Effector CD4-positive, alpha-beta T cell (primary cell): ENCODE data around the gene STX3.
"Not testable (repeated sequence)": the region's sequence is repeated elsewhere in the genome, so short reads cannot be mapped to it uniquely, and the experiment has no call there.

Experiments used
- DNase-seq: peaks from one replicate; pipeline ENCODE4 v3.0.0-alpha.2; 2020

Gene STX3

DNA sequence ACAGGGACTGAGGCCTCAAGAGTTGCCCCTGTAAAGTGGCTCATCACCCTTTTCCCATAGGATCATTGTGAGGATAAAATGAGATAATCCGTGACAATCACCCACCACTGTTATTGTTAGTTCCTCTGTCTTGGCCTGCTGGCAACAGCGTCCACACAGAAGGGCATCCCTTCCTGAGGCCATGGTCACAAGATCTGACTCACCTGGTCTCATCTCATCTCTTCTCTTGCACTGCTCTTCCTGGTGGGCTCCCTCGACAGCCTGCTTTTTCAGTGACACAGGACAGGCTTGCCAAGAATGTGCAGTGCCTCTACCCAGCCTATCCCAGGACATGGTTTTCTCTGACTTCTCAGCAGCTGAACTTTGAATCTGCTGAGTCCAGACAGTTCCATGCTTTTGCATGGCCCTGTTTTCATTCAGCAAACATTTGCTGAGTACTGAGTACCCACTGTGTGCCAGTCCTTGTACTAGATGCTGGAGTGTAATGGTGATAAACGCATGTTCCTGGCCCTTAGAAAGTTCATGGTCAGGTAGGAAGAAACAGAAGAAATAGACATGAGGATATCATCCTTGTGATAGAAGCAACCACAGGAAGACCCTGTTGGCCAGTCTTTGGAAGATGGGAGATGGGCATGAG lies 3.3 kb downstream of the STX3 start:
- DNase-seq, result no peak

DNA sequence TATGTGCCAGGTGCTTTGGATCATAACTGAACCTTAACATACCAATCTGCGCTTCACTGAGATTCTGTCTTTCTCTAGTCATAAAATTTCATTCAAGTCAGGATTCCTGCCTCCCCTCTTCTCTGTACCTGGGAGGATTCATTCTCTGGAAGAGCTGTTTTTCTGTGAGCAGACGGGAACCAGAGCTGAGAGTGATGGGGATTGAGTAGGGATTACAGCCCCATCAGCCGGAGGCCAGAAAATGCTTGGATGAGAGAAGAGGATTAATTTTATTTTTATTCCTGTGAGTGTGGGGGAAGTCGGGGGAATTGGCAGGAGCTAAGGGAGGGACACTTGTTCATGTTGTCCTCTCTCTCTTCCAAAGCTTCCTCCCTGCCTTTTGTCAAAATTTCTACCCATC lies 4.7 kb downstream of the STX3 start:
- no peak for DNase-seq

DNA sequence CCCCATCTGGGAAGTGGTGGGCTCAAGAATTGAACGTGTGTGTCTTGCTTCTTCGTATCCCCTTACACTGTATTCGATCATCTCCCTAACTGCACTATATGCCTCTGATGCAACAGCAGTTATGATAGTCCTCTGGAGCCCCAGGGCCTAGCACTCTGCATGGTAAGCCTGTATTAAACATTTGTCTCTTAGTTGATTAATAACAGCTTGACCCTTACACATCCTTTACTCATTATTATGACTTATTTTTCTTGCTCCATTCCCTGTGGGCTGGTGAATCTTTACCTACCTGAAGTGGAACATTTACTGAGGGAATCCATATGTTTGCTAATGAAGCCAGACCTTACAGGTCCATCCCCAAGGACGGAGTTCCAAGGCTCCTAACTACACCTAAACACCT lies 5.6 kb downstream of the STX3 start:
- no peak for DNase-seq

- no peak for DNase-seq
Measured at GRCh38 chr11:59761993-59762392, 6.8 kb downstream of the STX3 start.

GRCh38 chr11:59765068-59765735 lies 10.0 kb downstream of the STX3 start:
- DNase-seq, result no peak

- no peak for DNase-seq
Measured at GRCh38 chr11:59766542-59767224, 11.5 kb downstream of the STX3 start.

DNA sequence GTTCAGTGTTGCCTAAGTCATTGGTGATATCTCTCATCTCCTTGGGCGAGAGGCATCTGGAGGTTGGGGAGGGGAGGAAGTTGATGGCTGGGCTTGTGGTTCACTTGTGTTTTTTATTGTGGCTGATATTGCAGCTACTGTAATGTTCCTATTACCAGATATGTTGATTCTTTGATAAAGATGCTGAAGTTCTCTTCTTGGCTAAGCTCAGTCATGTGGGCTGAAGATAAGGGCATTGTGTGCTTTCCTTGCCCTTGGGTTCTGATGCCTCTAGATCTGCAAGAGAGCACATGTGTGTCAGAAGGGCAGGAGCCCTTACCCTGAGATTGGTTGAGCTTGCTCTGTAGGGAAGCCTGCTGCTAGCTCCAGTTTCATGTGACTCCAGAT lies 12.0 kb downstream of the STX3 start:
- no peak for DNase-seq

- no peak for DNase-seq
Measured at GRCh38 chr11:59769111-59769510, 13.9 kb downstream of the STX3 start.

DNA sequence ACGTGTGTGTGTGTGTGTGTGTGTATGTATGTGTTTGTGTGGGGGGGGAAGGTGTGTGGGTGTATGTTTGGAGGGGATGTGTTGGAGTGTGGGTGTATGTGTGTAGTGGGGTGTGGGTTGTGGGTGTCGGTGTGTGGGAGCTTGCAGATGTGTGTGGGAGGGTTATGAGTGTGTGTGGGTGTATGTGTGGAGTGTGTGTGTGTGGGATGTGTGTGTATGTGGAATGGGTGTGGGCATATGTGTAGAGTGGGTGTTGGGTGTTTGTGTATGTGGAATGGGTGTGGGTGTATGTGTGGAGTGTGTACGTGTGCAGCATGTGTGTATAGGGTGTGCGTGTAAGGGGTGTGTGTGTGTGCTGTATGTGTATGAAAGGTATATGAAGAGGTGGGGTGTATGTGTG lies 14.7 kb downstream of the STX3 start:
- DNase-seq, result no peak

DNA sequence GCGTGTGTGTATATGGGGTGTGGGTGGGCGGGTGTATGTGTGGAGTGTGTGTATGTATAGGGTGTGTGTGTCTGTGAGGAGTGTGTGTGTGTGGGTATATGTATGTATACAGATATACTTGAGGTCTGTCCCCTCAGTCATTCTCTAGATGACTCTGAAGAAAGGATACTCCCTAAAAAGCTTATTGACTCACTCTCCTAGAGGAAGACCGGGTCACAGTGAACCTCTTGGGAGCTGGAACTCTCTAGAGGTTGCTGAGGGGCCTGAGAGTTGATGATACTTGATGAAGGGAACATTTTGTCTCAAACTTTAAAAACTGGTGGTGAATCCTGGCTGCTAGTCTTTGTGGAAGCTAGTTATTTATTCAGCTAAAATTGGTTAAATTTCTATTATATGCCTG lies 15.1 kb downstream of the STX3 start:
- DNase-seq, result no peak

- no peak for DNase-seq
Measured at GRCh38 chr11:59770869-59771268, 15.7 kb downstream of the STX3 start.

DNA sequence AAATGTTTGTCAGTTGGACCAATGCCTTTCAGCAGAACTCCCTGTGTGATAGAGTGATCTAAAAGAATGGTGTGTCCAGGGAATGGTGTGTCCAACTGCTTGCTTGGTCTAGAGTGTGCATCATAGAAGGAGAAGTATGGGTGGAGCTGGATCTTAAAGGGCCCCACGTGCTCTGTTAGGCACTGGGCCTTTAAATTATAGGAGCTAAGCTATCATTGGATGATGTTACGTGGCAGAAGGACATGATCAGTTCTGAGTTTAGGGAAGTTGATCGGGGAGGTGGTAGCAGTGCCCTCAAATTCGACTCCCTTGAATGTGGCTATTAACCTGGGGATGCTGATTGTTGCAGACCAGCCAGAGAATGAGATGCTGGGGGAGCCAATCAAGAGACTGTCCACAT lies 16.4 kb downstream of the STX3 start:
- DNase-seq, result no peak

- DNase-seq, result no peak
Measured at GRCh38 chr11:59773083-59773440, 17.9 kb downstream of the STX3 start.

DNA sequence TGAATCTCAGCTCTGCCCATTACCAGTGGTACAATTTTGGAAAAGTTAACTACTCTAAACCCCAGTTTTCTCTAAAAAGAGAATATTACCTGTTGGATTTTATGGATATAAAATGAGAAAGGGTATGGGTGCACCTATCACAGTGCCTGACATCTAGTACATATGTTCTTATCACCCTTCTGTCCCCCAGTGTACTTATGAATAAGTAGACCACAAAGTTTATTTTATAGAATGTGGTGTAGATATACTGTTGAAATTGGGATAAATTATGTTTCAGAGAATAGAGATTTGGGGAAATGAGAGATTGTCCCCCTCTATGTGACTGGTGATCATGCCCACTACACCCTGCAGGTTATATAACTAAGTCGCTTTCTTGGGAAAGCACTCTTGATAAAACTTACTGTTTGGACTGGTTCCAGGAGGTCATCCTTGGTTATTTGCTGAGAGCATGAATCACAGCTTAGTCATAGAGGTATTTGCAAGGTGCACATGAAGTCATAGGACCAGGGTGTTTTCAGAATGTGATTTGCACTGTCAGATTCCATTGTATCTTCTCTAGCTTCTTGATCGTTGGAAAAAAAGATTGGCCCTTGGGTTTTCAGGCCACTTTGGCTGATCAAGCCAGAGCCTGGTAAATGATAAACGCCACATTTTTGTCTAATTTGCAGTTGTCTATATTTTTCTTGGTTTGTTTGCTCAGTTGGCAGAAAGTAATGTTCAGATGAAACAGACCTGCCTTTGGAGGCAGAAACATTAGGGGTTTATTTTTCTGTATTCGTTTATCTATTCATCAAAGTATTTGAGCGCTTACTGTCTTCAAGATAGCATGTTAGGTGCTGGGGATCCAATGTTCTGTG lies 21.3 kb downstream of the STX3 start:
- DNase-seq, result no peak

GRCh38 chr11:59777104-59777503 lies 21.9 kb downstream of the STX3 start:
- DNase-seq, result no peak

DNA sequence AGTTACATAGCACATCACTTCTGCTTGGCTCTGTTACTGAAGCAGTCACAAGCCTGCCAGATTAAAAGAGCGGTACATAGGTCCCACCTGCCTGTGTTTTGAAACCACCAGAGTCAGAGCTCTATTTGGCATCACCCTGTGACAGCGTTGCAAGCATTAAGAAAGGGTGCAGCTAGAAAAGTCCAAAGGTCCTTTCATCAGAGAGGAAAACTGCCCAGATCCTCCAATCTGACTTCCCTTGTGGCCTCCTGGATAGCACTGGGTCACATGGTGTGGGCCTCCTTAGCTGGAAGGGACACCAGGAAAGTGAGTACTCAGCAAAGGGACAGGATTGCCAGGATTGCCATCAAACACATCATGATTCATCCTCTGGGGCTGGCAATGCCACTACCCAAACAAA lies 22.9 kb downstream of the STX3 start:
- DNase-seq, result no peak

DNA sequence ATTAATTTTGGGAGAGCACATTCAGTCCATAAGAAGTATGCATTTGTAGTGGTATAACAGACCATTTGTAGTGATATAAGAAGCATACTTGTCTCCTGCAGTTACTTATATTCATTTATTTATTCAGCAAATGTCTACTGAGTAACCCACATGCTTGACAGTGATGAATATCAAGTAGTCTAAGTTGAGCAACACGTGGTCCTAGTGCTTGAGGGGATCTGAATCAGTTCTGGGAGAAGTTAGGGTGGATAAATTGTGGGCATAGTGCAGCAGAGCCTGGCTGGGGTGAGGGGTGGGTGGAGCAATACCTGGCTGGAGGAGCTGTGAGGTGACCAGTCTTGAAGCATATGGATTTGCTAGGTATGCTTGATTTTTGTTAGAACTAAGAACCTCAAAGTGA lies 24.3 kb downstream of the STX3 start:
- DNase-seq, result no peak

DNA sequence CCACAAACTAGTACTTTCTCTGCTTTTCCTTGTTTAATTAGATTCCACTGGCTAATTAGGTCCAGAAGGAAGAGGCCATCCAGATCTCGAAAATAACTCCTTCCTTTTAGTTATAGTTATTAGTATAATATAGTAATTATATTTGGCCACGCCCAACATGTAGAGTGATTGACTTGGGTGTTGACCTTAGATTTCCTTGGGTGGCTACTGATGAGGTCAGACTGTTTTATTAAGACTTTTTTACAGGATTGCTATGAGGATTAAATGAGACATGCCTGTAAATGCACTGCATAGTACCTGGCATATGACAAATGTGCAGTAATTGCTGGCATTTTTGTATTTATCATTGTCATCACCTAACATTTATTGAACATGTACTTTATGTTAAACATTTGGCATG lies 26.9 kb downstream of the STX3 start:
- DNase-seq, result no peak

DNA sequence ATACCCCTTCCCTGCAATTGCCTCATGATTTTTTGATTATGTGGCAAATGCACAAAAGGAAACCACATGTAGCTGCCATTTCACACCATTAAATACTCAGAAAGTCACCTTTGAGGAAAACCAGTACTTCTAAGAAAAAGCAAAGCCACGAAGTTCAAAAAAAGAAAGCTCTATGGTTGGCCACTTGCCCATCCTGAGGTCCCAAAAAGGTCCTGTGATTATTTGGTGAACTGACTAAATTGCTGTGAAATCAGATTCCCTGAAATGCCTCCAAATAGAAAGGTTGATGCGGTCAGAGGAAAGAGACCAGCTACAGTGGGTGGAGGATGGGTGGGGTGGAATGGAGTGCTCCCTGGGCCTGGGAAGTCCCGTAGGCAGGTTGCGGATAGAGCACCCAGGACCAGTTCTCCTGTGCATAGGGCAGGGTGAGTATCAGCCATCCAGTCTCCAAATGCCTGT lies 28.5 kb downstream of the STX3 start:
- no peak for DNase-seq

DNA sequence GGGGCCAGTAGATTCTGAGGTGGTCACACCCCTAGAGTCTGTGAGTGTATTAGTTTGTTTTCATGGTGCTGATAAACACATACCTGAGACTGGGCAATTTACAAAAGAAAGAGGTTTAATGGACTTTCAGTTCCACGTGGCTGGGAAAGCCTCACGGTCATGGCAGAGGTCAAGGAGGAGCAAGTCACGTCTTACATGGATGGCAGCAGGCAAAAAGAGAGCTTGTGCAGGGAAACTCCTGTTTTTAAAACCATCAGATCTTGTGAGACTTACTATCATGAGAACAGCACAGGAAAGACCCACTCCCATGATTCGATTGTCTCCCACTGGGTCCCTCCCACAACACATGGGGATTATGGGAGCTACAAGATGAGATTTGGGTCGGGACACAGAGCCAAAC lies 29.3 kb downstream of the STX3 start:
- DNase-seq, result not testable (repeated sequence)

DNA sequence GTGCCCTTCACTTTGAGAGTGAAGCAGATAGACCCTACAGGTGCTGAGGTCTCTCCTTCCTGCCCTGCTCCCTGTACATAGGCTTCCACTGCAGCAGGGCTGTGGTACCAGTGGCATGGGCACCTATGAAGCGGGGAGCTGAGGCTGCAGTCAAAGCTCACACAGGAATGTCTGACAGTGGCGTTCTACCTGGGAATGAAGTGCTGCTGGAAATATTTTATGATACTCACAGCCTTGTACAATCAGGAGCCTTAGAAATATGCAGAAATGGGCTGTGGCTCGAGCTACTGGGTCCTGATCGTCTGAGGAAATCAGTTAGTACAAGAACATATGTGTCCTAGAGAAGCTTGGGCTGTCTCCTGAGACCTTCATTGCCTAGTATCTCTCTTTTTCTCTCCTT lies 30.6 kb downstream of the STX3 start:
- no peak for DNase-seq

DNA sequence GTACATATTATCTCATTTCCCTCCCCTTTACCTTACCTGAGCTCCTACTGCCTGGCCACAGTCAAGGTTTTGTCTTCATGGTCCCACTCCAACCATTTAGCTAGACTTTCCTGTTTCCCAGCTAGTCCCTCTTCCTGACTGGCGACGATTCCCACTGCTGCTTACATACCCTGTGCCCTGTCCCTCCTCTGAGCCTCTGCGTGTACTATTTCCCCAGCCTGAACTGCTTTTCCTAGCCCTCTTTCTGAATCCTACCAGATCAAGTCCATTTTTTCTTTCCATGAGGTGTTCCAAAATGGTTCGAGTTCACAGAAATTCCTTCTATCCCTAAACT lies 32.0 kb downstream of the STX3 start:
- no peak for DNase-seq

DNA sequence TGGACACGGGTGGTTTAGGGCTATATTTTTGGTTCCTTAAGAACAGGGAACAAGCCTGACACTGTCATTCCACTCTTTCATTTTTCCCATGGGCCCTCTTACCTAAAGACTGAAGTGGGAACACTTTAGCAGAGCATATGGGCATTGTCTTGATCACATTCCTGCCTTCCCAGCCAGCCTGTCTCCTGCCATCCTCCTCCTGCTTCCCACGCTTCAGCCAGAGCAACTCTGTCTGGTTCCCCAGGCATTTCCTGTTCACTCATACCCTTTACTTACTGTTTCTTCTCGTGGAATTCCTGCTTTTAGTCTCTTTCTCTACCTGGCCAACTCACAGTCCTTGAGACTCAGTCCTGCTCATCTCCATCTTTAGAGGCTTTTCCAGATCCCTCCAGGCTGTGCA lies 32.6 kb downstream of the STX3 start:
- DNase-seq, result no peak

- DNase-seq, result no peak
Measured at GRCh38 chr11:59791639-59792038, 36.5 kb downstream of the STX3 start.
